HG03378 (cell line): ENCODE results near the gene SP4.

Experiments
- ATAC-seq: cut with Tn5 transposase; IDR thresholded peaks from one replicate; pipeline ENCODE4 v1.9.1; 2021; ENCODE audit warnings: mild to moderate bottlenecking, moderate library complexity; ENCODE audit not compliant: unreplicated experiment

SP4 gene

GRCh38 chr7:21427871-21428658 is at the start of gene SP4:
Gene SP4 (plus strand): TSS chr7:21428083. CDS start chr7:21428252, 169 bp downstream.
- peak; percentile 74 for ATAC-seq

- peak; percentile 88 for ATAC-seq
Observed at GRCh38 chr7:21383227-21384220, 44.4 kb upstream of the SP4 start.

GRCh38 chr7:21393937-21394336 is 33.9 kb upstream of the SP4 start:
- ATAC-seq, result no peak

- ATAC-seq, result no peak
Observed at GRCh38 chr7:21401944-21402343, 25.9 kb upstream of the SP4 start.

DNA sequence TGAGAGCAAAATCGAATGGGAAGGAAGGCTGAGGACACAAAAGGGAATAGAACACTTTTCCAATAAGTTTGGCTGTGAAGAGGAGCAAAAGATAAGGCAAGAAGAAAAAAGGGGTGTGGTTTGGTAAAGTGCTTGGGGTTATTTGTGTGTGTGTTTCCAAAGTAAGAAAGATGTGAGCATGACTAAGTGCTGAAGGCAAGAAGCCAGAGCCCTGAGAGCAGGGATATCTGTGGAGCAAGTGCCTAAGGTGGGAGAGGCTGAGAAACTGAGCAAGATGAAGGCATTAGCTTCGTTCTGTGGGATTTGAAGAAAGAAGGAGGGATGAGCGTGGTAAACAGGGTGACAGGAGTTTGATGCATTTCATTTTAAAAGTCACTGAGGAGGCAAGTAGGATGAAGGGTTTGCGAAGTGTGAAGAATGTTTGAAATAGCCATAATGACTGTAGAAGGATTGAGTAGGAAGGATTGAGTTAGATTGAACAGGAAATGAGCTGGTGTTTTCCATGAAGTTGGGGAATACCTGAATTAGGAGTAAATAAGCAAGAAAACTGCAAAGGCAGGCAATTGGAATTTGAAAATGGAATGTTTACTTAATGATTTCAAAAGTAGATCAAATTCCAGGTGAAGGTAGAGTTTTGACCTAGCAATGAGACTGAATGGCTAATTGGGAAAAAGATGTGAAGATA is 19.9 kb upstream of the SP4 start:
- no peak for ATAC-seq

DNA sequence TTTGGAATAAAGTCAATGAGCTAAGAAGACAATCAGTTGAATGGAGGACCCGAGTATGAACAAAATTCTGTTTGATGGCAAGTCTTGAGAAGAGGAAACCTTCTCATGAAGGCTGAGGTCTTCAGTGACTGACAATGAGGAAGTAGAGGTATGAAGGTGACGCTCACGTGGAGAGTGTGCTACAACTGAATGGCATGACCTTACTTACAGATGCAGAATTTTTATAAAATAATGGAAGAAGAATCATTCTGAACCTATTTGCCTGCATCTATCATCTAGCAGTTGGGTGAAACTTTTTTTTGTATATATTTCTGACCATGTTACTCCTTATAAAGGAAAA is 19.4 kb upstream of the SP4 start:
- ATAC-seq, result no peak

- ATAC-seq, result peak; percentile 63
Observed at GRCh38 chr7:21412410-21412851, 15.5 kb upstream of the SP4 start.

DNA sequence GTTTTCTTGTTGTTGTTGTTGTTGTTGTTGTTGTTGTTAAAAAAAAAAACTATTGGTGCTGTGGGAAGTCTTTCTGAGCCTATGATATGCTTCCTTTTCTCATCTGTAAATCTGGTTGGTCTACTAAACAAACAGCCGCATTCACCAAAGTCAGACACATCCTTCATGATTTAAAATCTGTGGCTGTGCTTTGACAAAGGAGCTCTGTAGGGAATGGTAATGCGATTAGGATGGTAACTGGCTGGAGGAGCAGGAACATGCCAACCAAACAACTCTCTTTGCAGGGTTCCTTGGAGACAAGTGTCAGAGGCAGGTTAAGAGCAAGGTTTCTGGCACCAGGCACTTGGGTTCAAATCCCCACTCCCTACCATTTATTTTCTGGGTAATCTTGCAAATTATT is 14.9 kb upstream of the SP4 start:
- ATAC-seq, result no peak

DNA sequence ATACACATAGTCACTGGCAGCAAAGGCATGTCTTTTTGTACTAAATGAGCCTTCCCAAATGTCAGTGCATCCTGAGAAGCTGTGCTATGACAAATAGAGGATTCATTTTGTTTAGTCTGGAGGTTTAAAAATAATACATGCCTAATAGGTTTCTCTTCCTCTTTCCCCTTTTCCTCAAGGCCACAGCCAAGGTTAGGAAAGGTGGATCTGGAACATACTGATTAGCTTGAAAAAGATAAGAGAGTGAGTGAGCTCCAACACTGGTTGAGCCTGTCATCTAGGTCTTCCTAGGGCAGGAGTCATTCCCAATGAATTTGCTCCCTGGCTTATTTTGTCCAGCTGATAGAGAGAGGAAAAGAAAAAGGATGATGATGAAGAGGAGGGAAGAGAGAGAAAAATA is 14.4 kb upstream of the SP4 start:
- no peak for ATAC-seq

- no peak for ATAC-seq
Observed at GRCh38 chr7:21414795-21415393, 13.0 kb upstream of the SP4 start.

- ATAC-seq, result no peak
Observed at GRCh38 chr7:21417647-21418046, 10.2 kb upstream of the SP4 start.

- ATAC-seq, result no peak
Observed at GRCh38 chr7:21422751-21423150, 5.1 kb upstream of the SP4 start.

GRCh38 chr7:21425290-21425689 is 2.6 kb upstream of the SP4 start:
- ATAC-seq, result no peak

- no peak for ATAC-seq
Observed at GRCh38 chr7:21426286-21427181, 1.3 kb upstream of the SP4 start.

GRCh38 chr7:21427182-21427870 is 557 bp upstream of the SP4 start:
- ATAC-seq, result peak; percentile 79

- ATAC-seq, result no peak
Observed at GRCh38 chr7:21428659-21428941, 717 bp downstream of the SP4 start.

DNA sequence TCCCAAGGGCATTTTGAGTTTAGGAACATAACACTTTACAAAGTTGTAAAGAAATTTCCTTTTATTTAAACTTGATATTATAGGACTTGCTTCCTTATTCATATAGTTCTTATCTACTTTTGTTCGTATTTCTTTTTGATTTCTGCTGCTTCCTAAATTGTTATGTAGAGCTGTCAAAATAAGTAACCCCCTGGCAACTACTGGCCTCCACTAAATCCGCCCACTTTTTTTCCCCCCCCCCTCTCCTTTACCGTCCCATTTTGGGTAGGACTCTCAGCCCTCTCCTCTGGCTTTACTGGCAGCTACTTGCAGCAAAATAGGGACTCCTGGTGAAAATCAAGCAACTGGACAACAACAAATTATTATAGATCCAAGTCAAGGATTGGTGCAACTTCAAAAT is 1.1 kb downstream of the SP4 start:
- ATAC-seq, result no peak

DNA sequence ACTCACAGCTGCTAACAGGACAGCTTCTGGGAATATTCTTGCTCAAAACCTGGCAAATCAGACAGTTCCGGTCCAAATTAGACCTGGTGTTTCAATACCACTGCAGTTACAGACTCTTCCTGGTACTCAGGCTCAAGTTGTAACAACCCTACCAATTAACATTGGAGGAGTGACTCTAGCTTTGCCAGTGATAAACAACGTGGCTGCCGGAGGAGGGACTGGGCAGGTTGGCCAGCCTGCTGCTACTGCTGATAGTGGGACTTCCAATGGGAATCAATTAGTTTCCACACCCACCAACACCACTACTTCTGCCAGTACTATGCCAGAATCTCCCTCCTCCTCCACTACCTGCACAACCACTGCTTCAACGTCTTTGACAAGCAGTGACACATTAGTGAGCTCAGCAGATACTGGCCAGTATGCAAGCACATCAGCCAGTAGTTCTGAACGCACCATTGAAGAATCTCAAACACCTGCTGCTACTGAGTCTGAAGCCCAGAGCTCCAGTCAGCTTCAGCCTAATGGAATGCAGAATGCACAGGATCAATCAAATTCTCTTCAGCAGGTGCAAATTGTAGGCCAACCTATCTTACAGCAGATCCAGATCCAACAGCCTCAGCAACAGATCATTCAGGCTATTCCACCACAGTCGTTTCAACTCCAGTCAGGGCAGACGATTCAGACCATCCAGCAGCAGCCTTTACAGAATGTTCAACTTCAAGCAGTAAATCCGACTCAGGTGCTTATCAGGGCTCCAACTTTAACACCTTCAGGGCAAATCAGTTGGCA is 2.1 kb downstream of the SP4 start:
- no peak for ATAC-seq

DNA sequence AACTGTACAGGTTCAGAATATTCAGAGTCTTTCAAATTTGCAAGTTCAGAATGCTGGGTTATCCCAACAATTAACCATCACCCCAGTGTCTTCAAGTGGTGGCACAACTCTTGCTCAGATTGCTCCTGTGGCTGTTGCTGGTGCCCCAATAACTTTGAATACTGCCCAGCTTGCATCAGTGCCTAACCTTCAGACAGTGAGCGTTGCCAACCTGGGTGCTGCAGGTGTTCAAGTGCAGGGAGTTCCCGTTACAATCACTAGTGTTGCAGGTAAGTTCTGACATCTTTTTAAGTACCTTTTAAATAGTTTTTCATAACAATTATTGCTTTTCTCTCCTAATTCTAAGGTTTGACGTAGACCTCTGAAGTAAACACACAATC is 2.7 kb downstream of the SP4 start:
- no peak for ATAC-seq
